ENCODE data around the gene HOXD10.

HOXD10 gene

GRCh38 chr2:176122052-176122682 lies 5.6 kb downstream of the HOXD10 start:
- no peak for DNase-seq (ENCODE audit: low spot score in 2 of 2)
- Histone ChIP-seq H3K27me3 (ENCODE audit: low read depth) (peaks cover 6% of the 10 kb centered on the region; the same call in 1 of the 2 replicates), H3K36me3 (replicated peaks) (no peaks in the 10 kb centered on the region), H3K9me3 (no peaks in the 10 kb centered on the region), H3K4me1 (no peaks in the 10 kb centered on the region), H3K4me3 (no peak overlapping the region)
- in situ Hi-C loops (cut with MboI; ENCODE audit: low sequenced_read_pairs) = loop anchor here (10.0 kb wide), 3 partner anchors 433 to 1033 kb away; no protein-coding TSS in a partner anchor

GRCh38 chr2:176122683-176123410 lies 6.3 kb downstream of the HOXD10 start, which contains the start of gene HOXD9:
Gene HOXD9, plus strand, starts transcription at chr2:176122719. Its CDS starts 50 bp downstream, at chr2:176122769.
- in situ Hi-C loops (cut with MboI; ENCODE audit: low sequenced_read_pairs) = loop anchor here (10.0 kb wide), 3 partner anchors 432 to 1032 kb away; no protein-coding TSS in a partner anchor
- no peaks in the 10 kb centered on the region for H3K36me3 ChIP-seq (replicated peaks)
- H3K4me1 ChIP-seq = no peaks in the 10 kb centered on the region
- peak in 1 of 2 experiments; percentile 32 for DNase-seq (ENCODE audit: low spot score in 2 of 2)
- H3K4me3 ChIP-seq = no peak within 1 kb of the TSS
- H3K27me3 ChIP-seq (ENCODE audit: low read depth) = peaks cover 6% of the 10 kb centered on the region; the same call in 1 of the 2 replicates
- H3K9me3 ChIP-seq = no peaks in the 10 kb centered on the region

GRCh38 chr2:176123411-176124109 lies 7.0 kb downstream of the HOXD10 start:
- in situ Hi-C loops (cut with MboI; ENCODE audit: low sequenced_read_pairs) = loop anchor here (10.0 kb wide), 3 partner anchors 431 to 1031 kb away; no protein-coding TSS in a partner anchor
- Histone ChIP-seq H3K9me3 (no peaks in the 10 kb centered on the region), H3K36me3 (replicated peaks) (no peaks in the 10 kb centered on the region), H3K4me3 (no peak overlapping the region), H3K4me1 (no peaks in the 10 kb centered on the region), H3K27me3 (ENCODE audit: low read depth) (peaks cover 6% of the 10 kb centered on the region; the same call in 1 of the 2 replicates)
- no peak for DNase-seq (ENCODE audit: low spot score in 2 of 2)

- Histone ChIP-seq H3K36me3 (replicated peaks) (no peaks in the 10 kb centered on the region), H3K27me3 (ENCODE audit: low read depth) (peaks cover 6% of the 10 kb centered on the region; the same call in 1 of the 2 replicates), H3K9me3 (no peaks in the 10 kb centered on the region), H3K4me3 (no peak overlapping the region), H3K4me1 (0 out of 2 replicates have a peak, but pooled peaks cover 3% of the 10 kb centered on the region)
- no peak for DNase-seq (ENCODE audit: low spot score in 2 of 2)
- in situ Hi-C loops (cut with MboI; ENCODE audit: low sequenced_read_pairs) = loop anchor here (10.0 kb wide), 3 partner anchors 430 to 1030 kb away; no protein-coding TSS in a partner anchor
Observed at GRCh38 chr2:176124110-176124946, 7.8 kb downstream of the HOXD10 start.

GRCh38 chr2:176124947-176125771 lies 8.6 kb downstream of the HOXD10 start:
- in situ Hi-C loops (cut with MboI; ENCODE audit: low sequenced_read_pairs) = loop anchor here (5.0 to 10.0 kb wide), 4 partner anchors 430 to 1030 kb away; no protein-coding TSS in a partner anchor
- Histone ChIP-seq H3K36me3 (replicated peaks) (no peaks in the 10 kb centered on the region), H3K9me3 (no peaks in the 10 kb centered on the region), H3K4me3 (no peak overlapping the region), H3K4me1 (0 out of 2 replicates have a peak, but pooled peaks cover 4% of the 10 kb centered on the region), H3K27me3 (ENCODE audit: low read depth) (peaks cover 6% of the 10 kb centered on the region; the same call in 1 of the 2 replicates)
- DNase-seq (ENCODE audit: low spot score in 2 of 2) = no peak

- 0 out of 2 replicates have a peak, but pooled peaks cover 4% of the 10 kb centered on the region for H3K4me1 ChIP-seq
- no peaks in the 10 kb centered on the region for H3K9me3 ChIP-seq
- in situ Hi-C loops (cut with MboI; ENCODE audit: low sequenced_read_pairs) = loop anchor here (5.0 to 10.0 kb wide), 4 partner anchors 429 to 1029 kb away; no protein-coding TSS in a partner anchor
- H3K36me3 ChIP-seq (replicated peaks) = no peaks in the 10 kb centered on the region
- H3K27me3 ChIP-seq (ENCODE audit: low read depth) = peaks cover 6% of the 10 kb centered on the region; the same call in 1 of the 2 replicates
- H3K4me3 ChIP-seq = no peak overlapping the region
- no peak for DNase-seq (ENCODE audit: low spot score in 2 of 2)
Observed at GRCh38 chr2:176125772-176126054, 9.1 kb downstream of the HOXD10 start.

GRCh38 chr2:176126929-176127773 lies 10.6 kb downstream of the HOXD10 start:
- in situ Hi-C loops (cut with MboI; ENCODE audit: low sequenced_read_pairs) = loop anchor here (5.0 to 10.0 kb wide), 4 partner anchors 428 to 1028 kb away; no protein-coding TSS in a partner anchor
- Histone ChIP-seq H3K4me1 (peaks cover 11% of the 10 kb centered on the region; the same call in 1 of the 2 replicates), H3K4me3 (no peak overlapping the region), H3K27me3 (ENCODE audit: low read depth) (peaks cover 6% of the 10 kb centered on the region; the same call in 1 of the 2 replicates), H3K9me3 (no peaks in the 10 kb centered on the region), H3K36me3 (replicated peaks) (no peaks in the 10 kb centered on the region)
- peak in 1 of 2 experiments; percentile 82 for DNase-seq (ENCODE audit: low spot score in 2 of 2)

- Histone ChIP-seq H3K27me3 (ENCODE audit: low read depth) (peaks cover 6% of the 10 kb centered on the region; the same call in 1 of the 2 replicates), H3K4me3 (no peak overlapping the region), H3K4me1 (peaks cover 11% of the 10 kb centered on the region; the same call in 1 of the 2 replicates), H3K9me3 (no peaks in the 10 kb centered on the region), H3K36me3 (replicated peaks) (no peaks in the 10 kb centered on the region)
- in situ Hi-C loops (cut with MboI; ENCODE audit: low sequenced_read_pairs) = loop anchor here (5.0 to 10.0 kb wide), 4 partner anchors 427 to 1027 kb away; no protein-coding TSS in a partner anchor
- no peak for DNase-seq (ENCODE audit: low spot score in 2 of 2)
Observed at GRCh38 chr2:176127774-176128072, 11.1 kb downstream of the HOXD10 start.

GRCh38 chr2:176128172-176128981 lies 11.8 kb downstream of the HOXD10 start:
- Histone ChIP-seq H3K4me3 (no peak overlapping the region), H3K36me3 (replicated peaks) (no peaks in the 10 kb centered on the region), H3K9me3 (no peaks in the 10 kb centered on the region), H3K27me3 (ENCODE audit: low read depth) (peaks cover 3% of the 10 kb centered on the region; the same call in 1 of the 2 replicates), H3K4me1 (peaks cover 11% of the 10 kb centered on the region; the same call in 1 of the 2 replicates)
- in situ Hi-C loops (cut with MboI; ENCODE audit: low sequenced_read_pairs) = loop anchor here (5.0 to 10.0 kb wide), 4 partner anchors 426 to 1026 kb away; no protein-coding TSS in a partner anchor
- DNase-seq (ENCODE audit: low spot score in 2 of 2) = no peak

- Histone ChIP-seq H3K4me3 (peak within 1 kb of the TSS; percentile 42), H3K36me3 (replicated peaks) (no peaks in the 10 kb centered on the region), H3K4me1 (peaks cover 11% of the 10 kb centered on the region; the same call in 1 of the 2 replicates), H3K27me3 (ENCODE audit: low read depth) (no peaks in the 10 kb centered on the region), H3K9me3 (no peaks in the 10 kb centered on the region)
- DNase-seq (ENCODE audit: low spot score in 2 of 2) = peak in 1 of 2 experiments; percentile 83
- in situ Hi-C loops (cut with MboI; ENCODE audit: low sequenced_read_pairs) = loop anchor here (5.0 to 10.0 kb wide), 4 partner anchors 426 to 1026 kb away; no protein-coding TSS in a partner anchor
Observed at GRCh38 chr2:176128982-176129796, 12.6 kb downstream of the HOXD10 start, which contains the start of gene HOXD8. Gene HOXD8, plus strand, starts transcription at chr2:176129705. Its CDS starts 662 bp downstream, at chr2:176130367.
